Measurements from ENCODE around the gene INSIG1. TPM values are rescaled to one million over a fixed set of nuclear protein-coding genes. Genes with fewer than 3 reads are reported as not detected.

Gene INSIG1
- total and polyA plus RNA-seq, 12 donors, result 5.9 to 16.3 (median 12.1) TPM

DNA sequence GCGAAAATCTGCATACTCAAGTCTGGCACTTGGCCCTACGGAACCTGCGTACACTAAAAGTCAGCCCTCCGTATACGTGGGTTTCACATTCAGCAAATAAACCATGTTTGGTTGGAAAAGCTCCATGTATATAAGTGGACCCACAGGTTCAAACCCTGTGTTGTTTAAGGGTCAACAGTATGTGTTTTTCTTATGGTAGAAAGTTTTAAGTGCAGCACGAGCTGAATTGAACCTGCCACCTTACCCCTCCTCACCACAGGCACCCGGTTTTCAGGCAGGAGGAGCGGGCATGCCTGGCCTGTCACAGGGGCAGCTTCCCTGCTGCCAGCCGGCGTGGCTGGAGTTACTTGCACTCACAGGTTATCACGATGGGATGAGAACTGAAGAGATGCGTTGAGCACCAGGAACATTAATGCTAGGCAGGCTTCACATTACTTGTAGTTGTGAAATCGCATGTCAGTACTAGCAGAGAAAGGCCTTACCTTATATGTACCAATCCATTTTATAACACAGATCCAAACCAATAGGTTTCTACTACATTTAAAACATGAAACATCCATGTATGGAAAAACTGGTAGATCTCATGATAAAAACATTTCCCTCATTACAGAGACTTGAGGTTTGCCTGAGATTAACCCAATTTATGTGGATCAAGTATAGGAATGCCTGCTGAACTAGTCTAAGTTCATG, 12.9 kb downstream of the INSIG1 start:
- no peak for DNase-seq
- Histone ChIP-seq H3K4me3 (no peak overlapping the region), H3K9me3 (no peaks in the 10 kb centered on the region), H3K27me3 (no peaks in the 10 kb centered on the region), H3K4me1 (peaks cover 0 to 2% (median 0%) of the 10 kb centered on the region in 9 donors), H3K27ac (no peak overlapping the region), H3K36me3 (peaks cover 0 to 57% (median 12%) of the 10 kb centered on the region in 9 donors)
- no peak for ATAC-seq
- no peak for TF ChIP-seq CTCF (IDR thresholded peaks at IDR 0.05)
- intact Hi-C loops (cut with DNase I), result no loop called here
- WGBS, 2 donors, result 92 to 94% methylated on average over 13 of the region's 13 CpGs

DNA sequence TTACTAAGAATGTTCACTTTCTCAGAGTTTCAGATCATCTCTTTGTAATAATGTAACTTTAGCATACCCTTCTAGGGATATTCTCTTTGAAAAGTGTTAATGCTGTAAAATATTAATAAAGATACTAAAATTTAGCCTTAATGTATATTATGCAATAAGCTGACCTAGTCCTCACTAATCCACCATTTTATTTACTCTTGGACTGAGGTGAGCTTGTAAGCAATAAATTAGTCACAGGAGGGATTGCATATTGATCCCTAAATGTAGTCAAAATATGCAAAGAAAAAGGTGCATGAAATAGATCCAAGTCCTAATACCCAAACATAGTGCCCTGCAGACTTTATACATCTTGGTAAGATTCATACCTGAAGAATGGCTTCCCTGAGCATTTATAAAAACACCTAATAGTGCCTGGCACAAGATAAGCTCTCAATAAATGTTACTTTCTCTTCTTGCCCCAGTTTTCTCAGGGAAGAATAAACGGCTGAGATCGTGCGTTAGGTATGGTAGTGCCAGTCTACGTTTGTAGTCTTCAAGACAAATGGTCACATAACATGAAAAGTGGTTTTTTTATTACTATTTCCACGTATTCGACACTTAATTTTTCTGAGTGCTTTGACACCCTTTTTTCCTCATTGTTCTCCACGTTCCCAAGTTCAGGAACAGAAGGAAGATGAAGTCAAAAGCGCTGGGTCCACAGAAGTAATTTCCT, 14.3 kb downstream of the INSIG1 start:
- H3K4me1 ChIP-seq, result no peaks in the 10 kb centered on the region
- DNase-seq (no peak), ATAC-seq (no peak)
- intact Hi-C loops (cut with DNase I), result no loop called here
- peaks cover 0 to 10% (median 0%) of the 10 kb centered on the region in 7 donors for H3K27me3 ChIP-seq
- no peak overlapping the region for H3K27ac ChIP-seq
- TF ChIP-seq CTCF (IDR thresholded peaks at IDR 0.05), result no peak
- WGBS, 2 donors, result 76 to 88% methylated on average over 8 of the region's 8 CpGs
- no peaks in the 10 kb centered on the region for H3K9me3 ChIP-seq
- peaks cover 0 to 43% (median 12%) of the 10 kb centered on the region in 9 donors for H3K36me3 ChIP-seq
- H3K4me3 ChIP-seq, result no peak overlapping the region

DNA sequence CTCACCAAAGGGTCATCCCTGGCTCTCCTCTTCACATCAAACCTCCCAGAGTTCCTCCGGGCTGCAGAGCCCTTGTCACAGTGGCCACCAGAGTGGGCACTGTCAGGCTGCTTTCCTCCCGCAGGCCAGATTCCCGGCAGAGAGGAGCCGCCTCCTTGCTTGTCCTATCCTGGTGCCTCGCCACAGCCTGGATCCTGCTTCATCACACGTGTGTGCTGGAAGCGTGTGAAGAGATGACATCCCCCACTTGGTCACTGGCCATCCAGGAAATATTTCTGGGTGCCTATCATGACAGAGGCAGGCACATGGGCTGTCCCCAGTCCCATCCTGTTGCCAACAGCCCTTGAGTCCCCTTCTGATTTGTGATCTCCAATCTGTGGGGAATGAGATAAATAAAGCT, 15.0 kb downstream of the INSIG1 start:
- DNase-seq (no peak), ATAC-seq (no peak)
- H3K36me3 ChIP-seq, result peaks cover 0 to 36% (median 12%) of the 10 kb centered on the region in 9 donors
- peaks cover 0 to 10% (median 0%) of the 10 kb centered on the region in 7 donors for H3K27me3 ChIP-seq
- no peaks in the 10 kb centered on the region for H3K4me1 ChIP-seq
- no peak for TF ChIP-seq CTCF (IDR thresholded peaks at IDR 0.05)
- H3K27ac ChIP-seq, result no peak overlapping the region
- H3K4me3 ChIP-seq, result no peak overlapping the region
- WGBS, 2 donors, result 69 to 80% methylated on average over 7 of the region's 7 CpGs
- H3K9me3 ChIP-seq, result no peaks in the 10 kb centered on the region
- intact Hi-C loops (cut with DNase I), result no loop called here

DNA sequence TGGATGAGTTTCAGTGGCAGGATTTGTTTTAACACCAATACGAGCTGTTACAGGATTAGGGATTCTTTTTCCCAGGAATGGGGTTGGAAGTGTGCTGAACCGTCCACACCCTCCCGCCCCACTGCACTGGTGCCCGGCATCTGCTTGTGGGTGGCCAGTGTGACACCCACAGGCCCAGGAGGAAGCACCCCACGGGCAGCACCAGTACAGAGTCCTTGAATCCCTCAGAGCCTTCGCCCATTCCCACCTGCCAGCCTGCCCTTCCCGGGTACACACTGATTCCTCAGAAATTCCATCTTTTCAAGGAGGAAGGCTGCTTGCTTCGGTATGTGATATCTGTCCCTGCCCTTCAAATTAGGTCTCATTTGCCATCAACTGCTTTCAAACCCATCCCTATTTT, 15.4 kb downstream of the INSIG1 start:
- Histone ChIP-seq H3K27ac (no peak overlapping the region), H3K4me3 (no peak overlapping the region), H3K36me3 (peaks cover 0 to 32% (median 10%) of the 10 kb centered on the region in 9 donors), H3K27me3 (peaks cover 0 to 12% (median 0%) of the 10 kb centered on the region in 7 donors), H3K9me3 (no peaks in the 10 kb centered on the region), H3K4me1 (no peaks in the 10 kb centered on the region)
- ATAC-seq, result no peak
- 84 to 92% methylated on average over 8 of the region's 8 CpGs for WGBS, 2 donors
- DNase-seq, result no peak
- TF ChIP-seq CTCF (IDR thresholded peaks at IDR 0.05), result no peak
- intact Hi-C loops (cut with DNase I), result no loop called here
